ENCODE measurements around the gene CRB2. TPM values are rescaled to one million over a fixed set of nuclear protein-coding genes. Genes with fewer than 3 reads are reported as not detected.

The CRB2 gene
- total and polyA plus RNA-seq, 11 donors = 0.05 to 10.1 (median 0.10) TPM; not detected in 8

- Histone ChIP-seq H3K27ac (no peak overlapping the region), H3K4me1 (no peaks in the 10 kb centered on the region), H3K27me3 (no peaks in the 10 kb centered on the region), H3K36me3 (peaks cover 0 to 39% (median 9%) of the 10 kb centered on the region in 9 donors), H3K9me3 (no peaks in the 10 kb centered on the region), H3K4me3 (no peak overlapping the region)
- DNase-seq (no peak), ATAC-seq (no peak)
- TF ChIP-seq POLR2A (IDR thresholded peaks at IDR 0.05) (no peak), CTCF (IDR thresholded peaks at IDR 0.05) (no peak)
- 79 to 89% (median 88%) methylated on average over 17 of the region's 17 CpGs for WGBS, 4 donors
- intact Hi-C loops (cut with DNase I) = no loop called here
Observed at GRCh38 chr9:123420592-123421111, 64.7 kb downstream of the CRB2 start.

GRCh38 chr9:123421186-123421585, 65.2 kb downstream of the CRB2 start:
- Histone ChIP-seq H3K4me1 (no peaks in the 10 kb centered on the region), H3K27me3 (no peaks in the 10 kb centered on the region), H3K9me3 (no peaks in the 10 kb centered on the region), H3K27ac (no peak overlapping the region), H3K36me3 (peaks cover 0 to 35% (median 9%) of the 10 kb centered on the region in 9 donors), H3K4me3 (no peak overlapping the region)
- DNase-seq = no peak
- 90 to 96% (median 93%) methylated on average over 9 to 13 of the region's 13 CpGs for WGBS, 4 donors
- no peak for TF ChIP-seq POLR2A (IDR thresholded peaks at IDR 0.05)
- no peak for TF ChIP-seq CTCF (IDR thresholded peaks at IDR 0.05)
- ATAC-seq = no peak
- intact Hi-C loops (cut with DNase I) = no loop called here

GRCh38 chr9:123421801-123422455, 65.9 kb downstream of the CRB2 start:
- no peaks in the 10 kb centered on the region for H3K4me1 ChIP-seq
- H3K36me3 ChIP-seq = peaks cover 0 to 28% (median 9%) of the 10 kb centered on the region in 9 donors
- no peak for ATAC-seq
- H3K4me3 ChIP-seq = no peak overlapping the region
- no peak for DNase-seq
- WGBS, 4 donors = 91 to 94% (median 94%) methylated on average over 8 of the region's 8 CpGs
- intact Hi-C loops (cut with DNase I) = no loop called here
- no peak overlapping the region for H3K27ac ChIP-seq
- TF ChIP-seq POLR2A (IDR thresholded peaks at IDR 0.05) (no peak), CTCF (IDR thresholded peaks at IDR 0.05) (no peak)
- H3K9me3 ChIP-seq = no peaks in the 10 kb centered on the region
- H3K27me3 ChIP-seq = no peaks in the 10 kb centered on the region

- intact Hi-C loops (cut with DNase I) = no loop called here
- 92 to 94% (median 92%) methylated on average over 21 of the region's 21 CpGs for WGBS, 4 donors
- Histone ChIP-seq H3K4me1 (no peaks in the 10 kb centered on the region), H3K27me3 (no peaks in the 10 kb centered on the region), H3K27ac (no peak overlapping the region), H3K36me3 (peaks cover 0 to 23% (median 9%) of the 10 kb centered on the region in 9 donors), H3K4me3 (no peak overlapping the region), H3K9me3 (no peaks in the 10 kb centered on the region)
- TF ChIP-seq CTCF (IDR thresholded peaks at IDR 0.05) (no peak), POLR2A (IDR thresholded peaks at IDR 0.05) (no peak)
- no peak for ATAC-seq
- no peak for DNase-seq
Observed at GRCh38 chr9:123422635-123423310, 66.8 kb downstream of the CRB2 start.

Data from heart left ventricle (tissue), 16 donors.